ENCODE data around the gene MAML3. TPM values are rescaled to one million over a fixed set of nuclear protein-coding genes. Genes with fewer than 3 reads are reported as not detected.

MAML3 gene
- total and polyA plus RNA-seq, 2 of the 13 experiments (the other 11 are each of a cell fraction or from before 2014, with no cell fraction given), result 0.05 to 0.13 TPM

GRCh38 chr4:140094438-140095420 is 59.3 kb downstream of the MAML3 start:
- no peak for TF ChIP-seq THAP8 (CRISPR knock-in tag; IDR thresholded peaks at IDR 0.05; ENCODE audit: borderline replicate concordance)
- TF ChIP-seq KLF15 (CRISPR knock-in tag; IDR thresholded peaks at IDR 0.05; ENCODE audit: borderline replicate concordance), result no peak
- no peak for TF ChIP-seq HNF4G (IDR thresholded peaks at IDR 0.05; ENCODE audit: borderline replicate concordance, low read depth, low read length)
- TF ChIP-seq HNF4G (CRISPR knock-in tag; IDR thresholded peaks at IDR 0.05; ENCODE audit: borderline replicate concordance, low read depth), result no peak
- TF ChIP-seq ZNF556 (CRISPR knock-in tag; IDR thresholded peaks at IDR 0.05; ENCODE audit: borderline replicate concordance), result no peak
- no peak for TF ChIP-seq ZNF512B (CRISPR knock-in tag; IDR thresholded peaks at IDR 0.05; ENCODE audit: borderline replicate concordance)
- TF ChIP-seq ZMAT3 (CRISPR knock-in tag; conservative IDR thresholded peaks at IDR 0.05), result no peak
- no peak for TF ChIP-seq FOXA1 (IDR thresholded peaks at IDR 0.05)
- TF ChIP-seq FOXA1 (CRISPR knock-in tag; IDR thresholded peaks at IDR 0.05), result no peak
- TF ChIP-seq ZNF672 (CRISPR knock-in tag; IDR thresholded peaks at IDR 0.05), result no peak
- no peak for TF ChIP-seq CSRNP2 (CRISPR knock-in tag; conservative IDR thresholded peaks at IDR 0.05; ENCODE audit: low read depth)
- TF ChIP-seq PHF20 (CRISPR knock-in tag; IDR thresholded peaks at IDR 0.05), result no peak
- no peak for TF ChIP-seq ZNF598 (CRISPR knock-in tag; IDR thresholded peaks at IDR 0.05; ENCODE audit: borderline replicate concordance)
- TF ChIP-seq NR2F2 (IDR thresholded peaks at IDR 0.05; ENCODE audit: borderline replicate concordance, low read depth), result no peak
- no peak for TF ChIP-seq STAT5B (CRISPR knock-in tag; IDR thresholded peaks at IDR 0.05)
- no TSS peak for BruUV-seq (replicated peaks)
- POLR2A ChIA-PET, result no interaction called here
- Histone ChIP-seq H2AFZ (ENCODE audit: low read length) (no peak overlapping the region), H3K4me1 (ENCODE audit: insufficient read depth, low read length) (peaks cover 9% of the 10 kb centered on the region; the same call in 1 of the 2 replicates), H3K9ac (ENCODE audit: insufficient read depth, low read depth, low read length) (no peak overlapping the region), H3K79me2 (ENCODE audit: insufficient read depth, low read length) (no peaks in the 10 kb centered on the region), H4K20me1 (ENCODE audit: insufficient read depth, low read length) (no peaks in the 10 kb centered on the region), H3K4me2 (ENCODE audit: low read depth, low read length) (no peak overlapping the region), H3K27me3 (ENCODE audit: control insufficient read depth in 1 of 2, insufficient read depth in 2 of 2, low read length in 2 of 2) (no peaks in the 10 kb centered on the region), H3K27ac (ENCODE audit: extremely low read length, insufficient read depth, low read length) (no peak overlapping the region), H3K9me3 (ENCODE audit: low read length) (no peaks in the 10 kb centered on the region), H3K4me3 (replicated peaks in 1 of 3; ENCODE audit: insufficient read depth in 1 of 3, low read depth in 2 of 3, low read length in 3 of 3) (no peak overlapping the region), H3K36me3 (replicated peaks in 1 of 2; ENCODE audit: control insufficient read depth in 1 of 2, insufficient read depth in 2 of 2, low read length in 2 of 2) (no peaks in the 10 kb centered on the region)
- ATAC-seq, result no peak
- FAIRE-seq, result no peak
- 40% methylated on average over 16 of the region's 17 CpGs for WGBS (ENCODE audit: low lambda C conversion rate)
- DNase-seq (ENCODE audit: low spot score), result no peak
- CTCF ChIA-PET (ENCODE audit: low intra/inter-chr PET ratio, low total read pairs), result no interaction called here
- in situ Hi-C loops (cut with HindIII; ENCODE audit: extremely low pct_ligation_motif_present, low pct_unique_long_range_greater_than_20kb), result no loop called here
- intact Hi-C loops (cut with micrococcal nuclease; ENCODE audit: unreplicated experiment), result no loop called here

All from HepG2 (cell line).